Dedifferentiated amniotic fluid mesenchymal stem cell (primary cell): ENCODE data around the gene OR7G1.
A peak's percentile ranks its signal among the peaks of the same experiment; 100 is the strongest.

Source experiments
- DNase-seq: peaks from one replicate; pipeline ENCODE4 v3.0.0-alpha.2; 2016; ENCODE audit errors: extremely low spot score

OR7G1 gene, protein sequence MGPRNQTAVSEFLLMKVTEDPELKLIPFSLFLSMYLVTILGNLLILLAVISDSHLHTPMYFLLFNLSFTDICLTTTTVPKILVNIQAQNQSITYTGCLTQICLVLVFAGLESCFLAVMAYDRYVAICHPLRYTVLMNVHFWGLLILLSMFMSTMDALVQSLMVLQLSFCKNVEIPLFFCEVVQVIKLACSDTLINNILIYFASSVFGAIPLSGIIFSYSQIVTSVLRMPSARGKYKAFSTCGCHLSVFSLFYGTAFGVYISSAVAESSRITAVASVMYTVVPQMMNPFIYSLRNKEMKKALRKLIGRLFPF

GRCh38 chr19:9115307-9115813, at the start of gene OR7G1:
Gene OR7G1 (minus strand): TSS chr19:9115763. CDS start chr19:9115763, 0 bp downstream.
- DNase-seq, result no peak

DNA sequence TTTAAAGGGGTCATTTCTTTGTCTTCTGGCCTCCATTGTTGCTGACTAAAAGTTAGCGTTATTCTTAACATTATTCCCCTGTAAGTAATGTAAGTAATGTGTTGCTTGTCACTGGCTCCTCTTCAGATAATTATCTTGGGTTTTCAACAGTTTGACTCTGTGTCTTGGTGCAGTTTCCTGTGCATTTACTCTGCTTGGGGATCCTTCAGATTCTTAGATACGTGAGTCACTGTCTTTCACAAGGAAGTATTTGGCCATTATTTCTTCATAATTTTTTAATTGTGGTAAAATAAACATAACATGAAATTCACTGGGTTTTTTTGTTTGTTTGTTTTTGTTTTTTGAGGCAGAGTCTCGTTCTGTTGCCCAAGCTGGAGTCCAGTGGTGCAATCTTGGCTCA, 49.7 kb upstream of the OR7G1 start:
- DNase-seq, result no peak

GRCh38 chr19:9161427-9161826, 45.9 kb upstream of the OR7G1 start:
- no peak for DNase-seq

GRCh38 chr19:9159891-9160290, 44.3 kb upstream of the OR7G1 start:
- DNase-seq, result no peak

- no peak for DNase-seq
Observed at GRCh38 chr19:9156304-9156703, 40.7 kb upstream of the OR7G1 start.

GRCh38 chr19:9155591-9155990, 40.0 kb upstream of the OR7G1 start:
- DNase-seq, result no peak

- no peak for DNase-seq
Observed at GRCh38 chr19:9151367-9151766, 35.8 kb upstream of the OR7G1 start.

- DNase-seq, result no peak
Observed at GRCh38 chr19:9150650-9151049, 35.1 kb upstream of the OR7G1 start.

- no peak for DNase-seq
Observed at GRCh38 chr19:9149997-9150396, 34.4 kb upstream of the OR7G1 start.

DNA sequence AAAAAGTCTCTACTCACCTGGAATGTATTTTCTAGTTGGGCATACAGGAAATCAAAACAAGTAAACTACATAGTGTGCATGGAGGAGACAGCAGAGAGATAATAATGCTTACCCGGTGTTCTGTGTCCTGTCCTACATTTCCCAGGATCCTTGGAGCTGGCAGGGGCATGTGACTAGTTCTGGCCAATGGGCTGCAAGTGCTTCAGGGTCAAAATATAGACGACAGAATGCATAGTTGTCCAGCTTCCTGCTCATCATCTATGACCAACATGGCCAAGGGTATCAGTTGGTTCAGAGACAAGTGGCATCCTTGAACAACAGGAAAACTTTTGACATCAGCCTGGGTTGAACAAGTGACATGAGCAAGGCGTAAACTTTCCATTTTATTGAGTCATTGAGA, 33.1 kb upstream of the OR7G1 start:
- DNase-seq, result no peak

- DNase-seq, result no peak
Observed at GRCh38 chr19:9146882-9147281, 31.3 kb upstream of the OR7G1 start.

DNA sequence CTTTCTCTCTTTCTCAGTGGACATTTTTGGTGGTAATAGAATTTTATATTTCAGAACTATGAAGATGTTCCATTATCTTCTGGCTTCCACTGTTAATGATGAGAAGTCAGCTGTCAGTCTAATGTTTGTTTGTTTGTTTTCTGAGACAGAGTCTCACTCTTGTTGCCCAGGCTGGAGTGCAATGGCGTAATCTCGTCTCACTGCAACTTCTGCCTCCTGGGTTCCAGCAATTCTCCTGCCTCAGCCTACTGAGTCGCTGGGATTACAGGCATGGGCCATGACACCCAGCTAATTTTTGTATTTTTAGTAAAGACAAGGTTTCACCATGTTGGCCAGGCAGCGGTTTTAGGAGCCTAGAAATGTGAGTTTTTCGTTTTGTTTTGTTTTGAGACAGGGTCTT, 29.4 kb upstream of the OR7G1 start:
- no peak for DNase-seq

DNA sequence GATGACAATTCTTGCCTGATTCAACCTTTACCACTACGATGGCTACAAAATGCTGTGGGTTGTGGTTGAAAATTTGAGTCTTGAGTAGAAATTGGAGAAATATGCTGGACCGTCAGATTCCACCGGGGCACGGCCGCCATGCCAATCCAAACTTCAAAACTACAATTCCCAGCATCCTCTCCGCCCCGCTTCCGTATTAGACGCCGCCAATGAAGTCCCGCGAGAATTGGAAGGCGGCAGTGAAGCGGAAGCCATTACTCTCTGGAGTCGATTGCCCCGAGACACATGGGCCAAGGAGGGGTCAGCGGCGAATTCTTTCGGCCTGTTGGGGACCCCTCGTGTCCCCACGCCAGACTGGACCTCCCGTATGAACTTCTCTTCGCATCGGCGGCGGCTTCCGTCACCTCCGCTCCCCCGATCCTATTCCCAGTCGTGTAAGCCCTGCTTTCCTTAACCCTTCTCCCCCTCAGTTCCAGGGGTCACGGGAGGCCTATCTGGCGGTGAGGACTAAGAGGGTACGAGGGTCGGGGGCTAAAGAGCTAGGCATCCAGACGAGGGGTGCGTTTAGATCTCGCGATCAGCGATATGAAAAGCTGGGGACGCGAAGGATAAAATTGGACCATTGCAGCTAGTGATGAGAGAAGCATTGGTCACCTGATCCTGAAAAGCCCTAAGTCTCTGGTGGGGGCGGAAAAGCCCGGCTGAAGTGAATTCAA, 24.8 kb upstream of the OR7G1 start, which contains the start of gene ZNF317:
Gene ZNF317, plus strand, starts transcription at position 239 of the 716 bp plus-strand sequence. CDS start 15,620 bp downstream, outside the sequence.
- DNase-seq, result peak; percentile 96

DNA sequence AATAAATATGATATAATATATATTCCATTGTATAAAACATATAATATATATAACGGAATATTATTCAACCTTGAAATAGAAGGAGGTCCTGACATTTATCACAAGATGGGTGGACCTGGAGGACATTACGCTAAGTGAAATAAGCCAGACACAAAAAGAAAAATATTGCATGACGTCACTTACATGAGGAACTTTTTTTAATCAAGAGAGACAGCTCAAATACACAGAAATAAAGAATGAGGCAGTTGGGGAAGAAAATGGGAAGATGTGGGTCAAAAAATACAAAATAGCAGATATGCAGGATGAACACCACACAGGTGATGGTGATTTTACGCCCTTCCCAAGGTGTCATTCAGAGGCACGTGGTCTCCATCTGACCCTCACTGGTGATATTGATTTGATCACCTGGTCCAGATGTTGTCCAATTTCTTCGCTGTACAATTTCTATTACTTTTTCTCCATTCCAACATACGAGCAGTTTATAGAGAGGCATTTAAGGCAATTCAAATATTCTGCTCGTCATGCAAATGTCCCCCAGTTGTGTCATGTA, 24.1 kb upstream of the OR7G1 start:
- no peak for DNase-seq

DNA sequence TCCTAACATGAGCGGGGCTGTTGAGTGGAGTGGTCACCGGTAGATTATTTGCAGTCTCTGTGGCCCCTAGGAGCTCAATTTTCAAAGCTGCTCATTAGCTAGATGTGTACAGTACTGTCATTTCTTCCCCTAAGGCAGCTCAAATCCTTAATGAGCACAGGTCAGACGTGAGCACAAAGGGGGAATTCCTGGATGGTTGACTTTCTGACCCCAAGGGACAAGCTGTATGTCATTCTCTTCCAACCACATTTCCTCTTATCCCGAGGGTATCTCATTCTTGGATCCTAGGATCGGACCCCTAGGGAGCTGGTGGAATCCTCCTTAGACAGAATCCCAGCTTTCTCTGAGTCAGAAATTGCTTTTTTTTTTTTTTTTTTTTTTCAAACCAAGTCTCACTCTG, 16.9 kb upstream of the OR7G1 start:
- DNase-seq, result no peak

- no peak for DNase-seq
Observed at GRCh38 chr19:9130965-9131364, 15.4 kb upstream of the OR7G1 start.

GRCh38 chr19:9128171-9128570, 12.6 kb upstream of the OR7G1 start:
- DNase-seq, result no peak

GRCh38 chr19:9126900-9127405, 11.4 kb upstream of the OR7G1 start, which contains the start of gene OR7G3:
Gene OR7G3 (minus strand): TSS chr19:9126950. CDS start chr19:9126950, 0 bp downstream.
- DNase-seq, result no peak

GRCh38 chr19:9116547-9116946, 984 bp upstream of the OR7G1 start:
- DNase-seq, result no peak

GRCh38 chr19:9109959-9110358, 5.6 kb downstream of the OR7G1 start:
- no peak for DNase-seq

GRCh38 chr19:9107375-9107774, 8.2 kb downstream of the OR7G1 start, which contains the start of gene OR7G2:
Gene OR7G2 (minus strand): TSS chr19:9107475. CDS start chr19:9103243, 4,232 bp downstream.
- DNase-seq, result no peak

GRCh38 chr19:9086761-9087160, 28.8 kb downstream of the OR7G1 start, which contains the start of gene OR1M1:
Gene OR1M1 (plus strand): TSS chr19:9087061. CDS start chr19:9093245, 6,184 bp downstream.
- no peak for DNase-seq
